HEK293 (cell line): ENCODE results near the gene CDK1.

Experiments
- MEIS1 ChIP-seq: sonication (generic); formaldehyde crosslinking; IDR thresholded peaks from 2 replicates; pipeline ENCODE4 v1.8.1; 2022; ENCODE audit warnings: missing genetic modification reagents, mild to moderate bottlenecking, borderline replicate concordance
- ZNF426 ChIP-seq: fragments of 450-650 bp; formaldehyde crosslinking; IDR thresholded peaks from 2 replicates; pipeline ENCODE4 v1.5.1; 2017; ENCODE audit warnings: missing biosample characterization, missing genetic modification characterization, mild to moderate bottlenecking, inconsistent platforms, moderate library complexity
- TF ChIP-seq, protein P1 (sequence below): fragments of 450-650 bp; formaldehyde crosslinking; IDR thresholded peaks from 2 replicates; pipeline ENCODE4 v1.5.1; 2016; ENCODE audit warnings: missing biosample characterization, missing genetic modification characterization

GRCh38 chr10:60778214-60778970 is at the start of gene CDK1:
- TF ChIP-seq, protein P1, sequence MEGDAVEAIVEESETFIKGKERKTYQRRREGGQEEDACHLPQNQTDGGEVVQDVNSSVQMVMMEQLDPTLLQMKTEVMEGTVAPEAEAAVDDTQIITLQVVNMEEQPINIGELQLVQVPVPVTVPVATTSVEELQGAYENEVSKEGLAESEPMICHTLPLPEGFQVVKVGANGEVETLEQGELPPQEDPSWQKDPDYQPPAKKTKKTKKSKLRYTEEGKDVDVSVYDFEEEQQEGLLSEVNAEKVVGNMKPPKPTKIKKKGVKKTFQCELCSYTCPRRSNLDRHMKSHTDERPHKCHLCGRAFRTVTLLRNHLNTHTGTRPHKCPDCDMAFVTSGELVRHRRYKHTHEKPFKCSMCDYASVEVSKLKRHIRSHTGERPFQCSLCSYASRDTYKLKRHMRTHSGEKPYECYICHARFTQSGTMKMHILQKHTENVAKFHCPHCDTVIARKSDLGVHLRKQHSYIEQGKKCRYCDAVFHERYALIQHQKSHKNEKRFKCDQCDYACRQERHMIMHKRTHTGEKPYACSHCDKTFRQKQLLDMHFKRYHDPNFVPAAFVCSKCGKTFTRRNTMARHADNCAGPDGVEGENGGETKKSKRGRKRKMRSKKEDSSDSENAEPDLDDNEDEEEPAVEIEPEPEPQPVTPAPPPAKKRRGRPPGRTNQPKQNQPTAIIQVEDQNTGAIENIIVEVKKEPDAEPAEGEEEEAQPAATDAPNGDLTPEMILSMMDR (tag by site-specific recombination) = no peak
- TF ChIP-seq ZNF426 (no peak), MEIS1 (no peak)
